Lower leg skin (tissue), 4 donors: ENCODE results near the gene WDR89. TPM values are rescaled to one million over a fixed set of nuclear protein-coding genes. Genes with fewer than 3 reads are reported as not detected.
"Not testable (repeated sequence)": the region's sequence is repeated elsewhere in the genome, so short reads cannot be mapped to it uniquely, and the experiment has no call there.

Experiments
- DNase-seq, 2 donors: peaks; one replicate each; pipeline ENCODE4 v3.0.0-alpha.2; 2019; ENCODE audit warnings: low spot score in 2 of 2
- H3K4me3 ChIP-seq: fragments of 200-600 bp; sonication (generic); 2 replicates; pipeline ENCODE4 v1.5.1; 2017; ENCODE audit warnings: mild to moderate bottlenecking, low read depth; ENCODE audit not compliant: poor library complexity, severe bottlenecking
- CTCF ChIP-seq, 3 donors: fragments of 450-650 bp; IDR thresholded peaks; one replicate each; pipeline ENCODE4 v1.5.1; 2016; ENCODE audit warnings: antibody characterized with exemption in 3 of 3, mild to moderate bottlenecking in 3 of 3, moderate library complexity in 2 of 3
- POLR2A ChIP-seq, 2 donors: fragments of 450-650 bp; IDR thresholded peaks; one replicate each; pipeline ENCODE4 v1.6.1; 2016 to 2017; ENCODE audit warnings: antibody characterized with exemption in 2 of 2, mild to moderate bottlenecking in 1 of 2, moderate library complexity in 1 of 2
- WGBS, 2 donors: methylation state at CpG; one replicate each; pipeline ENCODE4 v1.1.5; 2018; 5-methylcytosine and 5-hydroxymethylcytosine counted together
- intact Hi-C: fragments of 100-400 bp; cut with DNase I; formaldehyde crosslinking; loops from one replicate; pipeline ENCODE4 v1.15.0; 2023; ENCODE audit warnings: low total_unique reads
- total RNA-seq, 4 donors: library from RNA; depleted of rRNA; stranded (reverse); fragments of >200 nt; gene quantifications; one replicate each; pipeline ENCODE4 v1.1.0, GENCODE V29; 2016

Gene WDR89
- total RNA-seq, 4 donors from 2014 or later: 2.2 to 8.9 (median 6.8) TPM

GRCh38 chr14:63662776-63663175 is 21.1 kb upstream of the WDR89 start:
- no peak for DNase-seq
- intact Hi-C loops: no loop called here
- 91 to 96% methylated on average over 7 to 8 of the region's 8 CpGs for WGBS, 2 donors
- TF ChIP-seq CTCF (IDR thresholded peaks at IDR 0.05) (no peak), POLR2A (IDR thresholded peaks at IDR 0.05) (no peak)
- H3K4me3 ChIP-seq: no peak overlapping the region

GRCh38 chr14:63661881-63662280 is 20.2 kb upstream of the WDR89 start:
- intact Hi-C loops, DNase-seq, H3K4me3 ChIP-seq: not testable (repeated sequence)
- 95 to 96% methylated on average over 10 of the region's 10 CpGs for WGBS, 2 donors

- TF ChIP-seq POLR2A (IDR thresholded peaks at IDR 0.05): no peak
- TF ChIP-seq CTCF (IDR thresholded peaks at IDR 0.05): no peak
- intact Hi-C loops: no loop called here
- no peak for DNase-seq
- 77 to 87% methylated on average over 4 of the region's 4 CpGs for WGBS, 2 donors
- H3K4me3 ChIP-seq: no peak overlapping the region
Observed at GRCh38 chr14:63659726-63660125, 18.1 kb upstream of the WDR89 start.

GRCh38 chr14:63656194-63656593 is 14.5 kb upstream of the WDR89 start:
- TF ChIP-seq POLR2A (IDR thresholded peaks at IDR 0.05) (no peak), CTCF (IDR thresholded peaks at IDR 0.05) (no peak)
- WGBS, 2 donors: 79 to 84% methylated on average over 4 of the region's 4 CpGs
- DNase-seq: no peak
- no peak overlapping the region for H3K4me3 ChIP-seq
- intact Hi-C loops: no loop called here

GRCh38 chr14:63654936-63655335 is 13.3 kb upstream of the WDR89 start:
- no peak for DNase-seq
- intact Hi-C loops: no loop called here
- no peak overlapping the region for H3K4me3 ChIP-seq
- no peak for TF ChIP-seq POLR2A (IDR thresholded peaks at IDR 0.05)
- TF ChIP-seq CTCF (IDR thresholded peaks at IDR 0.05): no peak
- WGBS, 2 donors: 74 to 81% methylated on average over 2 of the region's 2 CpGs

GRCh38 chr14:63654346-63654745 is 12.7 kb upstream of the WDR89 start:
- intact Hi-C loops: no loop called here
- TF ChIP-seq POLR2A (IDR thresholded peaks at IDR 0.05) (no peak), CTCF (IDR thresholded peaks at IDR 0.05) (no peak)
- DNase-seq: no peak
- H3K4me3 ChIP-seq: no peak overlapping the region
- WGBS, 2 donors: 93 to 95% methylated on average over 2 of the region's 2 CpGs
